Ishikawa (cell line): ENCODE measurements around the gene HEMGN.

ENCODE experiments used
- CEBPB ChIP-seq: IDR thresholded peaks from 2 replicates; pipeline ENCODE4 v1.6.1; 2012
- CREB1 ChIP-seq: IDR thresholded peaks from 2 replicates; pipeline ENCODE4 v1.6.1; 2012; ENCODE audit warnings: low read depth
- EGR1 ChIP-seq: IDR thresholded peaks from 2 replicates; pipeline ENCODE4 v1.6.1; 2012
- EP300 ChIP-seq: IDR thresholded peaks from 2 replicates; pipeline ENCODE4 v1.6.1; 2012; ENCODE audit warnings: borderline replicate concordance
- FOXM1 ChIP-seq: IDR thresholded peaks from 2 replicates; pipeline ENCODE4 v1.6.1; 2012; ENCODE audit warnings: low read depth, borderline replicate concordance
- NFIC ChIP-seq: IDR thresholded peaks from 2 replicates; pipeline ENCODE4 v1.6.1; 2012
- RAD21 ChIP-seq: IDR thresholded peaks from 2 replicates; pipeline ENCODE4 v1.6.1; 2012; ENCODE audit warnings: low read depth
- TAF1 ChIP-seq: IDR thresholded peaks from 2 replicates; pipeline ENCODE4 v1.6.1; 2012; ENCODE audit warnings: low read depth, mild to moderate bottlenecking
- TCF12 ChIP-seq: IDR thresholded peaks from 2 replicates; pipeline ENCODE4 v1.6.1; 2012; ENCODE audit warnings: low read depth
- TEAD4 ChIP-seq: IDR thresholded peaks from 2 replicates; pipeline ENCODE4 v1.6.1; 2012
- USF1 ChIP-seq: IDR thresholded peaks from 2 replicates; pipeline ENCODE4 v1.6.1; 2012
- YY1 ChIP-seq: IDR thresholded peaks from 2 replicates; pipeline ENCODE4 v1.6.1; 2012; ENCODE audit warnings: low read depth
- ZBTB7A ChIP-seq: IDR thresholded peaks from 2 replicates; pipeline ENCODE4 v1.6.1; 2012; ENCODE audit warnings: low read depth
- TF ChIP-seq, protein P1 (sequence below): IDR thresholded peaks from 2 replicates; pipeline ENCODE4 v1.6.1; 2012; ENCODE audit warnings: low read depth, mild to moderate bottlenecking
- TF ChIP-seq, protein P2 (sequence below): IDR thresholded peaks from 2 replicates; pipeline ENCODE4 v1.6.1; 2012

HEMGN gene

DNA sequence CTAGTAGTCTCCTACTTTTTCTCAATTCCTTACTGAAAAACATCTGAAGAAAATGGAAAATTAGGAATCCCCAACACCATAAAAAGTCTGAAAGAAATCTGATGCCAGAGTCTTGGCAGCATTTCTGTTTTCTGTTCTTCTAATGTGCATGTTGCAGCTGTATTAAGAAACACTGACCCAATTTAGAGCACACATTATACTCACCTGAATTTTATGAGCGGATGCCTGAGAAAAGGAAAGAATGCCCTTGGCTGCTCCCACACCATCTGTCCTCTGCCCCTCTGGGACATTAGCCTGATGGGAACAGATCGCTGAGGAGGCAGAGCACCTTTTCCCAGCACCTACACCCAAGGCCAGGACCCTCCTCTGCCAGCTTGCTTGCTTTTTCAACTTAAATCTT, 31.0 kb upstream of the HEMGN start:
- TF ChIP-seq, protein P1, sequence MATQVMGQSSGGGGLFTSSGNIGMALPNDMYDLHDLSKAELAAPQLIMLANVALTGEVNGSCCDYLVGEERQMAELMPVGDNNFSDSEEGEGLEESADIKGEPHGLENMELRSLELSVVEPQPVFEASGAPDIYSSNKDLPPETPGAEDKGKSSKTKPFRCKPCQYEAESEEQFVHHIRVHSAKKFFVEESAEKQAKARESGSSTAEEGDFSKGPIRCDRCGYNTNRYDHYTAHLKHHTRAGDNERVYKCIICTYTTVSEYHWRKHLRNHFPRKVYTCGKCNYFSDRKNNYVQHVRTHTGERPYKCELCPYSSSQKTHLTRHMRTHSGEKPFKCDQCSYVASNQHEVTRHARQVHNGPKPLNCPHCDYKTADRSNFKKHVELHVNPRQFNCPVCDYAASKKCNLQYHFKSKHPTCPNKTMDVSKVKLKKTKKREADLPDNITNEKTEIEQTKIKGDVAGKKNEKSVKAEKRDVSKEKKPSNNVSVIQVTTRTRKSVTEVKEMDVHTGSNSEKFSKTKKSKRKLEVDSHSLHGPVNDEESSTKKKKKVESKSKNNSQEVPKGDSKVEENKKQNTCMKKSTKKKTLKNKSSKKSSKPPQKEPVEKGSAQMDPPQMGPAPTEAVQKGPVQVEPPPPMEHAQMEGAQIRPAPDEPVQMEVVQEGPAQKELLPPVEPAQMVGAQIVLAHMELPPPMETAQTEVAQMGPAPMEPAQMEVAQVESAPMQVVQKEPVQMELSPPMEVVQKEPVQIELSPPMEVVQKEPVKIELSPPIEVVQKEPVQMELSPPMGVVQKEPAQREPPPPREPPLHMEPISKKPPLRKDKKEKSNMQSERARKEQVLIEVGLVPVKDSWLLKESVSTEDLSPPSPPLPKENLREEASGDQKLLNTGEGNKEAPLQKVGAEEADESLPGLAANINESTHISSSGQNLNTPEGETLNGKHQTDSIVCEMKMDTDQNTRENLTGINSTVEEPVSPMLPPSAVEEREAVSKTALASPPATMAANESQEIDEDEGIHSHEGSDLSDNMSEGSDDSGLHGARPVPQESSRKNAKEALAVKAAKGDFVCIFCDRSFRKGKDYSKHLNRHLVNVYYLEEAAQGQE, result no peak
- TF ChIP-seq CREB1 (no peak), ZBTB7A (no peak), TAF1 (no peak), USF1 (no peak)

DNA sequence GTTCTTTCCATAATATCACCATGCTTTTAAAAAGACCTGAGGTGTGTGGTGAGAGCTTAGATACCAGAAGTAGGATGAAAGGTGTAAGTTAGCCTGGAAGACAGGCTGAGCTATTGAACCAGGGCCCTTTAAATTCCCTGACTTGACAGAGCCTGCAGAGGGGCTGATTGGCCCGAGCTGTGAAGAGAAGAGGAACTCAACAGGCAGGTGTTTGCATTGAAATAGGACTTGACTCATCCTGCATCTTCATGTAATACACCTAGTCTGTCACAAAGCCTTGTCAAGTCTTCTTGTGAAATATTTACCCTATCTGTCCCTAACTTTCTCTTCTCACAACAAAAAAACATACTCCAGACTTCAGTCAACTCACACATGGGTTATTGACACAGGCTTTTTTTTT, 28.5 kb upstream of the HEMGN start:
- TF ChIP-seq NFIC, result no peak
- TF ChIP-seq FOXM1, result no peak
- TF ChIP-seq ZBTB7A, result no peak
- no peak for TF ChIP-seq EGR1

- TF ChIP-seq ZBTB7A (no peak), EP300 (no peak)
Observed at GRCh38 chr9:97964901-97965300, 26.9 kb upstream of the HEMGN start.

- TF ChIP-seq EGR1 (no peak), TAF1 (no peak)
Observed at GRCh38 chr9:97963232-97963631, 25.3 kb upstream of the HEMGN start.

- TF ChIP-seq CEBPB (no peak), RAD21 (no peak), CREB1 (no peak), USF1 (no peak), TAF1 (no peak), FOXM1 (no peak), YY1 (no peak), TCF12 (no peak), ZBTB7A (no peak)
- TF ChIP-seq, protein P2, sequence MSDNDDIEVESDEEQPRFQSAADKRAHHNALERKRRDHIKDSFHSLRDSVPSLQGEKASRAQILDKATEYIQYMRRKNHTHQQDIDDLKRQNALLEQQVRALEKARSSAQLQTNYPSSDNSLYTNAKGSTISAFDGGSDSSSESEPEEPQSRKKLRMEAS, result no peak
Observed at GRCh38 chr9:97962575-97962974, 24.6 kb upstream of the HEMGN start.

- TF ChIP-seq, protein P1, result no peak
- TF ChIP-seq CREB1, result no peak
- TF ChIP-seq TEAD4, result no peak
- no peak for TF ChIP-seq EGR1
- TF ChIP-seq FOXM1, result no peak
- TF ChIP-seq ZBTB7A, result no peak
- no peak for TF ChIP-seq TCF12
Observed at GRCh38 chr9:97962136-97962535, 24.2 kb upstream of the HEMGN start.

DNA sequence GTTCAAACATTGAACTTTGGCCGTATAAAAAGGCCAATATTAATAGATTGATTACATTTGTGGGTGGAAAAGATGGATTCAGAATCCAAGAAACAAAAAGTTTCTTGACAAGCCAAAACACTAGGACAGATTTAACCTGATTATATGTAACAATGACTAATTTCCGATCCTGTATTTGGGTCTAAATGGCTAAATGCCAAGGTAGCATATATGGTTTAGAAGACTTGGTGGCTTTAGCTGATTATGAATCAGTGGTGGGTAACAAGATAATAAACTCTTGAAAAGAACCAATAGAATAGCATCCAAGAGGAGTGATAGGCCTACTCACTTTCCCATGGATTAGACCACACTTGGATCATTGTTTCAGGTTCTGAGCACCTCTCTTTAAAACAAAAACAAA, 23.4 kb upstream of the HEMGN start:
- TF ChIP-seq, protein P2, result no peak
- TF ChIP-seq NFIC (no peak), FOXM1 (no peak), RAD21 (no peak), TEAD4 (no peak), CREB1 (no peak), ZBTB7A (no peak)

DNA sequence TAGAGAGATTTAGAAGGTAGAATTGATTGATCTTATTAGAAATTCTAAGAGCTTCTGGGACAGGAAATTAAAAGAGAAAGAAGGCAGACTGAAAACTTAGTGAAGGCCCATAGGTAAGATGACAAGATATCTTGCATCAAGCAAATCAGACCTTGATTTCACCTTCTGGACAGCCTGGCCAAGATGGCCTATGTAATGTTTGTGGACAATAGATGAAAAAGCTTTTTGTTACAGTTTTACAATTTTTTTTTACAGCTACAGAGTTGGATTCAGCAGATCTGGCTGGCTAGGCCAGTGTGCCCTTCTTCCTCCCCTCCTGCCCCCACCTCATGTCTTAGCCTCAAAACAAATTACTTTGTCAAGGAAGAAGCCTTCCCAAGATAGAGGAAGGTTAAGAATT, 21.6 kb upstream of the HEMGN start:
- TF ChIP-seq TAF1 (no peak), CEBPB (no peak), EGR1 (no peak), ZBTB7A (no peak), EP300 (no peak), FOXM1 (no peak), TEAD4 (no peak), CREB1 (no peak), RAD21 (no peak), USF1 (no peak)
- TF ChIP-seq, protein P2, result no peak
- TF ChIP-seq, protein P1, result no peak
